22Rv1 (cell line): ENCODE data around the gene QKI.
"Not testable (repeated sequence)": the region's sequence is repeated elsewhere in the genome, so short reads cannot be mapped to it uniquely, and the experiment has no call there.

Source experiments
- H3K27ac ChIP-seq: fragments of 450-650 bp; 2 replicates; pipeline ENCODE4 v1.5.1; 2017
- CTCF ChIP-seq: fragments of 450-650 bp; IDR thresholded peaks from 2 replicates; pipeline ENCODE4 v1.5.1; 2017; ENCODE audit warnings: mild to moderate bottlenecking
- ZFX ChIP-seq: fragments of 450-650 bp; IDR thresholded peaks from 2 replicates; pipeline ENCODE4 v1.6.1; 2017; ENCODE audit warnings: antibody characterized with exemption, borderline replicate concordance

Gene QKI

DNA sequence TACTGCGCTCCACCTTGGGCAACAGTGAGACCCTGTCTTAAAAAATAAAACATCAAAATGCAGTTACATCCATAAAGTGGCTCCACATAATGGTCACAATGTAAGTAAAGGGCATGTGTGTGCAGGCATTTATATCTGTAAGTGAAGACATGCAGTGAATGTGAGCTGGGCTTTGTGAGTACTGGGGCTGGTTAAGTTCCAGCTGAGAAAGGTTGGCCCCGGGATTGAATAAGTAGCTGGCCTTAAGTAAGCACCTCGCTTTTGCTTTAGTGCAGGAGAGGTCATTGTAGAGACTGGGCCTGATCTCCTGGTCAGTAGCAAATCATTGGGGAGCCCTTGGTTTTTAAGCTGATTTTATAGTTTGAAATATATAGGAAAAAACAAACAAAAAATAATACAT lies 8.0 kb downstream of the QKI start:
- TF ChIP-seq ZFX (no peak), CTCF (no peak)

DNA sequence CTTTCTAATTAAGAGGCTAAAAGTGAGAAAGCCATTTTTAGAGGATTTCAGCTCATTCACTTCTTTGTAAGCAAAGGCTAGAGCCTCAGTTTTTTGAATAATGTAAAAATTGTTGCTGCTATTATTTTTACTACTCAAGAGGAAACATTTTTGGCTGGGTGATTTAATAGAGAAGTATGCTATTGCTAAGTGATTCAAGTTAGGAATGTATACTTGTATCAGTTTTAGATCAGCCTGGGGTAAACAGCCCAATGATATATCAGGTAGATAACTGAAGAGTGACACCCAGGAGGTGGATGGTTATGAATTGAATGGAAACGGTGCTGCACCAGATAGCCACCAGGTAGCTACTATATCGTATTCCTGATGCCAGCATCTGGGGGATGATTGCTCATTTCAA lies 9.2 kb downstream of the QKI start:
- TF ChIP-seq CTCF (no peak), ZFX (no peak)
- H3K27ac ChIP-seq = no peak overlapping the region

More for the DNA sequence above, 8.0 kb downstream of the QKI start:
- H3K27ac ChIP-seq = no peak overlapping the region

GRCh38 chr6:163427498-163428254 lies 13.2 kb downstream of the QKI start:
- peak; percentile 29; the same call in 1 of the 2 replicates for TF ChIP-seq CTCF
- TF ChIP-seq ZFX = no peak
- H3K27ac ChIP-seq = no peak overlapping the region

GRCh38 chr6:163428373-163428772 lies 13.9 kb downstream of the QKI start:
- TF ChIP-seq CTCF = no peak
- no peak for TF ChIP-seq ZFX
- H3K27ac ChIP-seq = no peak overlapping the region

DNA sequence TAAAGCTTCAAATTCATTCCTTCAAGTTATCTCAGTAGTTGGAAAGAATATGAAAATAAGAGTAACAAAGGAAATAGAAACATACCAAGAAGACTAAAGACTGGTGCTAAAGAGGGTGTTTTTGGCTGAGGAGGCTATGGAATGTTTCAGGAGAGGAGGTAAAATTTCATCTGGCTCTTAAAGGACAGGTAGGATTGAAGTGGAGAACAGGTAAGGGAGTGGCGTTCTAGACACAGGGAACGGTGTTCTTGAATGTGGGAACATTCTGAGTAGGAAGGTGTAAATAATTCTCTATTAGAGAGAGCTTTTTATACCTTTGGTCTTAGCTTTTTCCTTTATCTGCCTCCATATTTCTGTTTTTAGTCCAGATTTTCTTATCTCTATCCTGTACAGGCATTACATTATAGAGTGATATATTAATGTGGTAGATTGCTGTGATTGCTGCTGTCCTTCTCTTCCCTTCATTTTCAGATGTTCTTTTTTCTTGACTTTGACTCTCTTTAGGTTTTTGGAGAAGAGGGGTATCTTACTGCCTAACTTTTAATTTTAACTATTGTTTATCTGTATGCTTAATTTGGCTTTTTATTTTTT lies 15.4 kb downstream of the QKI start:
- no peak overlapping the region for H3K27ac ChIP-seq
- TF ChIP-seq ZFX = no peak
- TF ChIP-seq CTCF = no peak

- no peak for TF ChIP-seq ZFX
- no peak for TF ChIP-seq CTCF
- H3K27ac ChIP-seq = no peak overlapping the region
Measured at GRCh38 chr6:163432300-163432699, 17.8 kb downstream of the QKI start.

DNA sequence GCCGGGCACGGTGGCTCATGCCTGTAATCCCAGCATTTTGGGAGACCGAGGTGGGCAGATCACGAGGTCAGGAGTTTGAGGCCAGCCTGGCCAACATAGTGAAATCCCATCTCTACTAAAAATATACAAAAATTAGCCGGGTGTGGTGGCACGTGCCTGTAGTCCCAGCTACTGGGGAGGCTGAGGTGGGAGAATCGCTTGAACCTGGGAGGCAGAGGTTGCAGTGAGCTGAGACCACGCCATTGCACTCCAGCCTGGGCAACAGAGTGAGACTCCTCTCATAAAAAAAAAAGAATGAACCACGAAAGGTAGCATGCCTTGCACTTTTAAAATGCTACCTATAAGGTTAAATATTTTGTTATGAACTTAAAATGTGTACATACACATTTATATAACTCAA lies 19.0 kb downstream of the QKI start:
- H3K27ac ChIP-seq = not testable (repeated sequence)

GRCh38 chr6:163435023-163435422 lies 20.5 kb downstream of the QKI start:
- no peak overlapping the region for H3K27ac ChIP-seq
- TF ChIP-seq ZFX (no peak), CTCF (no peak)
